GM21447 (cell line): ENCODE results near the gene HEYL.
"Not testable (repeated sequence)": the region's sequence is repeated elsewhere in the genome, so short reads cannot be mapped to it uniquely, and the experiment has no call there.

Experiments used
- ATAC-seq: cut with Tn5 transposase; IDR thresholded peaks from one replicate; pipeline ENCODE4 v1.9.1; 2021; ENCODE audit not compliant: unreplicated experiment

Gene HEYL

DNA sequence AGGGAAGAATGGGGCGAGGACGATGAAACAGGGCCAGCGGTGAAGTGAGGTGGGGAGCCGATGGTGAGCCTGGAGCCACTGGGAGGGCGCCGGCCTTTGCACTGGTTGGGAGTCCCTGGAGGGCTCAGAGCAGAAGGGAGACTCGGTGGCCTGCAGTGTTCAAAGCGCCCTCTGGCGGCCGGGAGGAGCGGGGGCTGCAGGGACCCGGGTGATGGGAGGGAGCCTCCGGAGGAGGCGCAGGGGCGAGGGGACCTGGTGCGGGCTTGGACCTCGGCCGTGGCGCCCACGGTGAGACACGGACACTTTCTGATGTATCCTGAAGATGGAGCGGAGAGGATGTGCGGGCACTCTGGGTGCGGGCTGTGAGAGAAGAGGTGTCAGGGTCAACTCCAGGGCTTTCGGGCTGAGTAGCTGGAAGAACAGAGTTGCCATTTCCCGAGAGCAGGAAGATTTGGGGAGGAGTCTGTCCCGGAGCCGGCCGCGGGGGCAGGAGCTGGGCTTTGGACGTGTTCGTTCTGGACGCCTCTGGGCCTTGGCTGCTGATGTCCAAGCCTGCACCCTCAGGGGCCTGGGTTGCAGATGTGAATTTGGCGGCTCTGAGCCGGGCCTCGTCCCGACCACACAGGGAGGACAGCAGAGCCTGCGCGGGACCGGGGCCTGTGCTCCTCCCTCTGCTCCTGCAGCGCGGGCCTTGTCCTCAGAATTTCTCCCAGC lies 29.7 kb downstream of the HEYL start:
- peak; percentile 60 for ATAC-seq

DNA sequence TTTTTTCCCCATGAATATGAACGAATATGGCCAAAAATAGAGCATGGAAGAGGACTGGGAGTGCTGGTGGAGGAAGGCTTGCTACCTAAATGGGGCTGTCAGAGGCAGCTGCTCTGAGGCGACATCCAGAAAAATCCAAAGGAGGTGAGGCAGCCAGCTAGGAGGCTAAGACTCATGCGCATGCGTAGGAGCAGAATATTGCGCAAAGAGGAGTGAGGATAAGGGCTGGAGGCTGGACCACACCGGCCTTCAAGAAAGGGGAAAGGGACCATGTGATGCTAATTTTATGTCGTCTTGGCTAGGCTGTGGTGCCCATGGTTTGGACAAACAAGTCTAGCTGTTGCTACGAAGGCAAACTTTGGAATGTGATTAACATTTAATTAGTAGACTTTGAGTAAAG lies 30.5 kb downstream of the HEYL start:
- ATAC-seq: no peak

GRCh38 chr1:39603677-39604076 lies 35.8 kb downstream of the HEYL start:
- ATAC-seq: not testable (repeated sequence)

GRCh38 chr1:39601667-39602255 lies 37.7 kb downstream of the HEYL start:
- ATAC-seq: not testable (repeated sequence)

- no peak for ATAC-seq
Measured at GRCh38 chr1:39596163-39596562, 43.3 kb downstream of the HEYL start.

GRCh38 chr1:39593386-39593785 lies 46.1 kb downstream of the HEYL start:
- ATAC-seq: no peak

DNA sequence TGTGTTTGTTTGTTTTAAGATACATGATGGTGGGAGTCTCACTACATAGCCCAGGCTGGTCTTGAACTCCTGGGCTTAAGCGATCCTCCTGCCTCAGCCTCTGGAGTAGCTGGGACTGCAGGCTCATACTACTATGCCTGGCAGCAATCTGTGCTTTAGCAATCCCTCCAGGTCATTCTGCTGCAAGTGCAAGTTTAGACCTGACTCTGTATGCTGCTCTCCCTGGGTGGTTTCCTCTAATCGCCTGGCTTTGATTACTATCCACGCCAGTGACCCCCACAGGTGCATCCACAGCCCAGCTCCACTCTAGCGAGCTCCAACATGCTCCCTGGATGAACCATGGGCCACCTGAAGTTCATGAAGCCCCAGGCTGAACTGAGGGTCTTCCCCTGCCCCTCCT lies 47.4 kb downstream of the HEYL start:
- no peak for ATAC-seq

GRCh38 chr1:39590546-39590945 lies 48.9 kb downstream of the HEYL start:
- ATAC-seq: no peak

GRCh38 chr1:39585933-39586332 lies 53.5 kb downstream of the HEYL start:
- no peak for ATAC-seq

- peak; percentile 24 for ATAC-seq
Measured at GRCh38 chr1:39576016-39576657, 63.3 kb downstream of the HEYL start.

DNA sequence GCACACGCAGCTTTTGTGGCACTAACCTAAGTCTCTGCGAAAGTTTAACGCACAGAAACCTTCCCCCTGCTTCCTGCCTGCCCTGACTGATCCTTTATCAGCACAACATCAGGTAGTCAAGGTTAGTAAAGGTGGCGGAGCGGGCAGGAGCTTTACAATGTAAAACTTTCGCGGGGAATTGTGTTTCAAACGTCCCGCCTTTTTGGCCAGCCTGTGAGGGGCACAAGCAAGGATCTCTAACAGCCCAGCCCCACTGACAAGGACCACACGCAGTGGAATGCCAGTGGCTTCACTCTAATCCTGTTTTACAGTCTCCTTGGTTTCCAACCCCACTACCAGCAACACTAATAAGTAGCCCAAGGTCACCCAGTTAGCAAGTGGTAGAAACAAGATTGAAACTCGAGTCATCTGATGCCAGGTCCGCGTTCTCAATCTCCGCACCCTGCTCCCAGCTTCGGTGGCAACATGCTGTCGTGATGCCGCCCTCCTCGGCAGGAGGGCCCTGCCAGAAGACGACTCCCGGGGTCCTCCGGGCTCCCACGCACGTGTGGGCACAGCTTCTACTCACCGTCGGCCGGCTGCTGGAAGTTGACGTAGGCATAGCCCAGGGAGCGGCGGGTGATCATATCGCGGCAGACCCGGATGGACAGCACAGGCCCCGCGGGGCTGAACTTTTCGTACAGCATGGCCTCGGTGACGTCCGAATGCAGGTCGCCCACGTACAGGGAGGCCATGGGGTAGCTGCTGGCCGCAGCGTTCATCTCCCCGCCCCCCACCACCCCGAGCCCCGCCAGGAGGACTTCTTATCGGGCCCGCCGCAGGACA lies 64.0 kb downstream of the HEYL start:
- ATAC-seq: peak; percentile 42

GRCh38 chr1:39574646-39575045 lies 64.8 kb downstream of the HEYL start:
- ATAC-seq: no peak
